ENCODE data around the gene FLYWCH2. TPM values are rescaled to one million over a fixed set of nuclear protein-coding genes. Genes with fewer than 3 reads are reported as not detected.

The FLYWCH2 gene
- total and polyA plus RNA-seq, 2 experiments from 2014 or later = 30.9 to 45.0 TPM

GRCh38 chr16:2856686-2857450 lies 26.1 kb upstream of the FLYWCH2 start (continued):
- TF ChIP-seq ZNF462 (CRISPR knock-in tag; IDR thresholded peaks at IDR 0.05) (no peak), CTCF (conservative IDR thresholded peaks at IDR 0.05; ENCODE audit: low read depth in 2 of 2) (no peak), ZNF114 (CRISPR knock-in tag; IDR thresholded peaks at IDR 0.05) (no peak), STAT1 (IDR thresholded peaks at IDR 0.05; ENCODE audit: unreplicated experiment) (no peak), EZH2 (IDR thresholded peaks at IDR 0.05; ENCODE audit: low read depth, unreplicated experiment) (no peak)
